Gastroesophageal sphincter (tissue), 4 donors: Measurements from ENCODE around the gene WIPF2. TPM values are rescaled to one million over a fixed set of nuclear protein-coding genes. Genes with fewer than 3 reads are reported as not detected.
A peak's percentile ranks its signal among the peaks of the same experiment; 100 is the strongest.

Experiments
- ATAC-seq: fragments of 150-250 bp; one replicate; pipeline ENCODE4 v1.9.1; 2016; ENCODE audit warnings: mild to moderate bottlenecking, moderate library complexity
- H3K27ac ChIP-seq, 4 donors: fragments of 200-600 bp; sonication (generic) in 3 of 4; 1 replicate in 3 of 4; 2 replicates in 1 of 4; pipeline ENCODE4 v1.5.1; 2016 to 2019
- H3K27me3 ChIP-seq: fragments of 200-600 bp; sonication (generic); one replicate; pipeline ENCODE4 v1.5.1; 2019
- H3K36me3 ChIP-seq, 2 donors: fragments of 200-600 bp; sonication (generic); one replicate each; pipeline ENCODE4 v1.5.1; 2019; ENCODE audit warnings: control low read depth in 1 of 2
- H3K4me1 ChIP-seq, 3 donors: fragments of 200-600 bp; sonication (generic); 1 replicate in 2 of 3; 2 replicates in 1 of 3; pipeline ENCODE4 v1.5.1; 2016 to 2019; ENCODE audit warnings: control low read depth in 2 of 3
- H3K4me3 ChIP-seq, 2 donors: fragments of 200-600 bp; sonication (generic); one replicate each; pipeline ENCODE4 v1.5.1; 2019; ENCODE audit warnings: mild to moderate bottlenecking in 1 of 2, moderate library complexity in 1 of 2
- H3K9me3 ChIP-seq, 3 donors: fragments of 200-600 bp; sonication (generic); one replicate each; pipeline ENCODE4 v1.5.1; 2017 to 2019; ENCODE audit warnings: control low read depth in 2 of 3
- CTCF ChIP-seq, 4 experiments: fragments of 200-600 bp in 2 of 4; fragments of 450-650 bp in 2 of 4; sonication (generic) in 1 of 4; IDR thresholded peaks; one replicate each; pipeline ENCODE4 v1.5.1; 2017 to 2019; ENCODE audit warnings: antibody characterized with exemption in 4 of 4, mild to moderate bottlenecking in 2 of 4, moderate library complexity in 2 of 4
- EP300 ChIP-seq: sonication (generic); formaldehyde crosslinking; IDR thresholded peaks from one replicate; pipeline ENCODE4 v1.6.1; 2017; ENCODE audit warnings: antibody characterized with exemption, mild to moderate bottlenecking
- POLR2A ChIP-seq, 2 donors: fragments of 450-650 bp; IDR thresholded peaks; one replicate each; pipeline ENCODE4 v1.6.1; 2017; ENCODE audit warnings: antibody characterized with exemption in 2 of 2, mild to moderate bottlenecking in 2 of 2, moderate library complexity in 1 of 2
- POLR2AphosphoS5 ChIP-seq: sonication (generic); formaldehyde crosslinking; IDR thresholded peaks from one replicate; pipeline ENCODE4 v1.6.1; 2017; ENCODE audit warnings: antibody characterized with exemption
- WGBS, 2 donors: methylation state at CpG; one replicate each; pipeline ENCODE4 v1.1.5; 2018; ENCODE audit warnings: low coverage in 1 of 2; 5-methylcytosine and 5-hydroxymethylcytosine counted together
- total RNA-seq, 4 donors: library from RNA; depleted of rRNA; stranded (reverse); fragments of >200 nt; gene quantifications; one replicate each; pipeline ENCODE4 v1.1.0, GENCODE V29; 2016

WIPF2 gene
- total RNA-seq, 4 donors from 2014 or later = 10.2 to 18.2 (median 13.5) TPM

- Histone ChIP-seq H3K4me3 (no peak overlapping the region), H3K9me3 (no peaks in the 10 kb centered on the region), H3K27me3 (no peaks in the 10 kb centered on the region), H3K4me1 (peaks cover 28 to 78% (median 60%) of the 10 kb centered on the region in 3 donors), H3K36me3 (no peaks in the 10 kb centered on the region), H3K27ac (peak overlapping the region in 3 of 4 donors; percentile 61 to 97 (median 91))
- no peak for ATAC-seq
- no peak for TF ChIP-seq POLR2A (IDR thresholded peaks at IDR 0.05)
- no peak for TF ChIP-seq CTCF (IDR thresholded peaks at IDR 0.05)
- no peak for TF ChIP-seq EP300
- TF ChIP-seq POLR2AphosphoS5 = no peak
- WGBS, 2 donors = 0% methylated on average over 1 of the region's 10 CpGs; no CpG with 5 or more reads in 1 of the 2 donors
Measured at GRCh38 chr17:40307001-40307730, 88.1 kb downstream of the WIPF2 start.

GRCh38 chr17:40307740-40308239 is 88.7 kb downstream of the WIPF2 start:
- Histone ChIP-seq H3K27me3 (no peaks in the 10 kb centered on the region), H3K27ac (peak overlapping the region in 3 of 4 donors; percentile 61 to 97 (median 91)), H3K4me3 (no peak overlapping the region), H3K9me3 (no peaks in the 10 kb centered on the region), H3K36me3 (no peaks in the 10 kb centered on the region), H3K4me1 (peaks cover 29 to 84% (median 66%) of the 10 kb centered on the region in 3 donors)
- no peak for ATAC-seq
- 39 to 63% methylated on average over 2 of the region's 3 CpGs for WGBS, 2 donors
- TF ChIP-seq CTCF (IDR thresholded peaks at IDR 0.05) = no peak
- TF ChIP-seq EP300 = no peak
- TF ChIP-seq POLR2A (IDR thresholded peaks at IDR 0.05) = no peak
- TF ChIP-seq POLR2AphosphoS5 = no peak

- no peak for TF ChIP-seq EP300
- no peak for TF ChIP-seq POLR2A (IDR thresholded peaks at IDR 0.05)
- TF ChIP-seq CTCF (IDR thresholded peaks at IDR 0.05) = no peak
- no peak for TF ChIP-seq POLR2AphosphoS5
- Histone ChIP-seq H3K4me1 (peaks cover 19 to 85% (median 69%) of the 10 kb centered on the region in 3 donors), H3K27me3 (no peaks in the 10 kb centered on the region), H3K9me3 (no peaks in the 10 kb centered on the region), H3K36me3 (no peaks in the 10 kb centered on the region), H3K27ac (peak within 1 kb of the TSS in 3 of 4 donors; percentile 83 to 97 (median 91)), H3K4me3 (peak within 1 kb of the TSS; percentile 23 to 55)
- peak; percentile 50 for ATAC-seq
- 0% methylated on average over 14 of the region's 20 CpGs; no CpG with 5 or more reads in 1 of the 2 donors for WGBS, 2 donors
Measured at GRCh38 chr17:40309031-40309948, 90.2 kb downstream of the WIPF2 start, which contains the start of gene RARA. Gene RARA, plus strand, starts transcription at chr17:40309180. Its CDS starts 22,039 bp downstream, at chr17:40331219.

- ATAC-seq = no peak
- WGBS, 2 donors = no CpG with 5 or more reads among the region's 2 CpGs
- Histone ChIP-seq H3K4me3 (peak overlapping the region in 1 of 2 donors; percentile 55), H3K27ac (peak overlapping the region in 3 of 4 donors; percentile 83 to 97 (median 91)), H3K36me3 (no peaks in the 10 kb centered on the region), H3K9me3 (no peaks in the 10 kb centered on the region), H3K4me1 (peaks cover 19 to 88% (median 75%) of the 10 kb centered on the region in 3 donors), H3K27me3 (no peaks in the 10 kb centered on the region)
- TF ChIP-seq EP300 (no peak), POLR2A (IDR thresholded peaks at IDR 0.05) (no peak), CTCF (IDR thresholded peaks at IDR 0.05) (no peak), POLR2AphosphoS5 (no peak)
Measured at GRCh38 chr17:40309949-40310510, 90.9 kb downstream of the WIPF2 start.
